Measurements from ENCODE around the gene KCNQ1OT1. TPM values are rescaled to one million over a fixed set of nuclear protein-coding genes. Genes with fewer than 3 reads are reported as not detected.

KCNQ1OT1 gene
- total RNA-seq, 4 donors from 2014 or later: 2.5 to 4.5 (median 3.1) TPM

GRCh38 chr11:2704896-2705606 is 5.3 kb upstream of the KCNQ1OT1 start:
- peaks cover 15% of the 10 kb centered on the region for H3K4me1 ChIP-seq
- TF ChIP-seq EP300 (IDR thresholded peaks at IDR 0.05) (no peak), POLR2AphosphoS5 (IDR thresholded peaks at IDR 0.05) (no peak), POLR2A (IDR thresholded peaks at IDR 0.05) (no peak), CTCF (IDR thresholded peaks at IDR 0.05) (no peak)
- H3K36me3 ChIP-seq: no peaks in the 10 kb centered on the region
- no peak overlapping the region for H3K4me3 ChIP-seq
- no peaks in the 10 kb centered on the region for H3K9me3 ChIP-seq
- H3K27ac ChIP-seq: no peak overlapping the region
- H3K27me3 ChIP-seq: no peaks in the 10 kb centered on the region
- DNase-seq (ENCODE audit: low spot score in 2 of 2): no peak
- WGBS: 84% methylated on average over 14 of the region's 14 CpGs

GRCh38 chr11:2704356-2704755 is 4.6 kb upstream of the KCNQ1OT1 start:
- Histone ChIP-seq H3K27me3 (no peaks in the 10 kb centered on the region), H3K27ac (no peak overlapping the region), H3K9me3 (no peaks in the 10 kb centered on the region), H3K4me1 (peaks cover 15% of the 10 kb centered on the region), H3K36me3 (no peaks in the 10 kb centered on the region), H3K4me3 (no peak overlapping the region)
- WGBS: 87% methylated on average over 6 of the region's 6 CpGs
- DNase-seq (ENCODE audit: low spot score in 2 of 2): no peak
- TF ChIP-seq CTCF (IDR thresholded peaks at IDR 0.05): no peak
- TF ChIP-seq POLR2AphosphoS5 (IDR thresholded peaks at IDR 0.05): no peak
- no peak for TF ChIP-seq EP300 (IDR thresholded peaks at IDR 0.05)
- no peak for TF ChIP-seq POLR2A (IDR thresholded peaks at IDR 0.05)

GRCh38 chr11:2703363-2704141 is 3.8 kb upstream of the KCNQ1OT1 start:
- peak in 1 of 2 donors; percentile 48 for DNase-seq (ENCODE audit: low spot score in 2 of 2)
- no peak overlapping the region for H3K4me3 ChIP-seq
- TF ChIP-seq EP300 (IDR thresholded peaks at IDR 0.05) (no peak), POLR2A (IDR thresholded peaks at IDR 0.05) (no peak), CTCF (IDR thresholded peaks at IDR 0.05) (no peak), POLR2AphosphoS5 (IDR thresholded peaks at IDR 0.05) (no peak)
- H3K27ac ChIP-seq: no peak overlapping the region
- H3K36me3 ChIP-seq: no peaks in the 10 kb centered on the region
- 71% methylated on average over 5 of the region's 16 CpGs for WGBS
- peaks cover 18% of the 10 kb centered on the region for H3K4me1 ChIP-seq
- no peaks in the 10 kb centered on the region for H3K9me3 ChIP-seq
- H3K27me3 ChIP-seq: no peaks in the 10 kb centered on the region

- H3K9me3 ChIP-seq: no peaks in the 10 kb centered on the region
- no peaks in the 10 kb centered on the region for H3K27me3 ChIP-seq
- peak; percentile 40 to 47 for DNase-seq (ENCODE audit: low spot score in 2 of 2)
- peaks cover 17% of the 10 kb centered on the region for H3K4me1 ChIP-seq
- 80% methylated on average over 17 of the region's 17 CpGs for WGBS
- TF ChIP-seq CTCF (IDR thresholded peaks at IDR 0.05) (no peak), POLR2AphosphoS5 (IDR thresholded peaks at IDR 0.05) (no peak), POLR2A (IDR thresholded peaks at IDR 0.05) (no peak), EP300 (IDR thresholded peaks at IDR 0.05) (no peak)
- no peak overlapping the region for H3K27ac ChIP-seq
- no peak overlapping the region for H3K4me3 ChIP-seq
- no peaks in the 10 kb centered on the region for H3K36me3 ChIP-seq
Observed at GRCh38 chr11:2702771-2703362, 3.1 kb upstream of the KCNQ1OT1 start.
